Upper lobe of left lung (tissue), 6 donors: Measurements from ENCODE around the gene MADD. TPM values are rescaled to one million over a fixed set of nuclear protein-coding genes. Genes with fewer than 3 reads are reported as not detected.

Source experiments
- ATAC-seq, 2 donors: fragments of 200-7000 bp; cut with Tn5 transposase; one replicate each; pipeline ENCODE4 v1.9.1; 2022; ENCODE audit warnings: mild to moderate bottlenecking in 2 of 2, moderate library complexity in 2 of 2; ENCODE audit not compliant: low FRiP score in 2 of 2
- DNase-seq, 2 donors: peaks; one replicate each; pipeline ENCODE4 v3.0.0-alpha.2; 2019 to 2020
- H3K27ac ChIP-seq, 4 donors: fragments of 200-600 bp; sonication (generic); one replicate each; pipeline ENCODE4 v1.5.1; 2016 to 2019
- H3K27me3 ChIP-seq, 4 donors: fragments of 200-600 bp; sonication (generic); one replicate each; pipeline ENCODE4 v1.5.1; 2017 to 2019
- H3K36me3 ChIP-seq, 4 donors: fragments of 200-600 bp; sonication (generic); one replicate each; pipeline ENCODE4 v1.5.1; 2016 to 2019
- H3K4me1 ChIP-seq, 4 donors: fragments of 200-600 bp; sonication (generic); one replicate each; pipeline ENCODE4 v1.5.1; 2018 to 2019
- H3K4me3 ChIP-seq, 4 donors: fragments of 200-600 bp; sonication (generic); one replicate each; pipeline ENCODE4 v1.5.1; 2017 to 2019; ENCODE audit warnings: mild to moderate bottlenecking in 2 of 4, moderate library complexity in 1 of 4
- H3K9me3 ChIP-seq, 4 donors: fragments of 200-600 bp; sonication (generic); one replicate each; pipeline ENCODE4 v1.5.1; 2018 to 2019
- EP300 ChIP-seq, 4 donors: sonication (generic); formaldehyde crosslinking; IDR thresholded peaks; one replicate each; pipeline ENCODE4 v1.5.1; 2017; ENCODE audit warnings: antibody characterized with exemption in 4 of 4, control low read depth in 2 of 4
- POLR2A ChIP-seq, 4 donors: fragments of 450-650 bp; IDR thresholded peaks; one replicate each; pipeline ENCODE4 v1.5.1; 2016 to 2017; ENCODE audit warnings: antibody characterized with exemption in 4 of 4, mild to moderate bottlenecking in 2 of 4
- POLR2AphosphoS5 ChIP-seq, 2 donors: sonication (generic); formaldehyde crosslinking; IDR thresholded peaks; one replicate each; pipeline ENCODE4 v1.5.1; 2017; ENCODE audit warnings: antibody characterized with exemption in 2 of 2
- WGBS, 2 donors: methylation state at CpG; one replicate each; pipeline ENCODE4 v1.1.5; 2017 to 2018; 5-methylcytosine and 5-hydroxymethylcytosine counted together
- total RNA-seq, 6 donors: library from RNA; depleted of rRNA in 4 of 6; stranded (reverse); fragments of >200 nt in 4 of 6; gene quantifications; one replicate each; pipeline versions ENCODE4 v1.1.0 to v1.2.1, GENCODE V29; 2016 to 2021
- TF ChIP-seq, protein P1 (sequence below), 6 experiments: fragments of 450-650 bp in 4 of 6; fragments of 200-600 bp in 2 of 6; sonication (generic) in 2 of 6; IDR thresholded peaks; one replicate each; pipeline ENCODE4 v1.5.1; 2016 to 2019; ENCODE audit warnings: antibody characterized with exemption in 6 of 6
- donor health status: DM: no; HTN: no; CAD: no; lungs with moderate emphysema.
- donor health status: DM: no; HTN: yes; CAD: no; lungs with severe emphysema.

MADD gene
- total RNA-seq, 6 donors from 2014 or later: 39.6 to 129 (median 47.9) TPM

DNA sequence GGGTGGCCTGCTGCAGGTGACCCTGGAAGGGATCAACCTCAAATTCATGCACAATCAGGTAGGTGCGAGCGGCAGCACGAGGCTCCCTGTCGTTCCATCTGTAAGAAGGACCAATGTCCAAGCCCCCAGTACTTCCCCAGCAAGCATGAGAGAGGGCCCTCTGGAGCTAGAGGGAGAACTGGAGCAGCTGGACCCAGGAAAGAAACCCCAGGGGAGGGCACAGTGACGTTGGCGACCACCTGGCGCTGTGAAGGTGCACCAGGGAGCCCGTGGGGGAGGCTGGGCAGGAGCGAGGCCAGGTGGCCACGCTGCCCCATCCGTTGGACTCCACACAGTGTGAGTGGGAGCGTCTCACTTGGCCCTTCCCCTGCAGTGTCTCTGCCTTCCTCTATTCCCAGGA is 54.6 kb downstream of the MADD start:
- no peak overlapping the region for H3K27ac ChIP-seq
- TF ChIP-seq POLR2A (IDR thresholded peaks at IDR 0.05): no peak
- no peak for TF ChIP-seq EP300 (IDR thresholded peaks at IDR 0.05)
- TF ChIP-seq, protein P1, sequence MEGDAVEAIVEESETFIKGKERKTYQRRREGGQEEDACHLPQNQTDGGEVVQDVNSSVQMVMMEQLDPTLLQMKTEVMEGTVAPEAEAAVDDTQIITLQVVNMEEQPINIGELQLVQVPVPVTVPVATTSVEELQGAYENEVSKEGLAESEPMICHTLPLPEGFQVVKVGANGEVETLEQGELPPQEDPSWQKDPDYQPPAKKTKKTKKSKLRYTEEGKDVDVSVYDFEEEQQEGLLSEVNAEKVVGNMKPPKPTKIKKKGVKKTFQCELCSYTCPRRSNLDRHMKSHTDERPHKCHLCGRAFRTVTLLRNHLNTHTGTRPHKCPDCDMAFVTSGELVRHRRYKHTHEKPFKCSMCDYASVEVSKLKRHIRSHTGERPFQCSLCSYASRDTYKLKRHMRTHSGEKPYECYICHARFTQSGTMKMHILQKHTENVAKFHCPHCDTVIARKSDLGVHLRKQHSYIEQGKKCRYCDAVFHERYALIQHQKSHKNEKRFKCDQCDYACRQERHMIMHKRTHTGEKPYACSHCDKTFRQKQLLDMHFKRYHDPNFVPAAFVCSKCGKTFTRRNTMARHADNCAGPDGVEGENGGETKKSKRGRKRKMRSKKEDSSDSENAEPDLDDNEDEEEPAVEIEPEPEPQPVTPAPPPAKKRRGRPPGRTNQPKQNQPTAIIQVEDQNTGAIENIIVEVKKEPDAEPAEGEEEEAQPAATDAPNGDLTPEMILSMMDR (IDR thresholded peaks at IDR 0.05): no peak
- no peak for TF ChIP-seq POLR2AphosphoS5 (IDR thresholded peaks at IDR 0.05)
- no peaks in the 10 kb centered on the region for H3K9me3 ChIP-seq
- no peaks in the 10 kb centered on the region for H3K27me3 ChIP-seq
- H3K36me3 ChIP-seq: peaks cover 4 to 56% (median 25%) of the 10 kb centered on the region in 4 donors
- H3K4me1 ChIP-seq: peaks cover 0 to 3% (median 0%) of the 10 kb centered on the region in 4 donors
- H3K4me3 ChIP-seq: no peak overlapping the region
- peak in 1 of 2 donors; percentile 13 for DNase-seq
- WGBS, 2 donors: 86 to 97% methylated on average over 6 to 12 of the region's 12 CpGs
- no peak for ATAC-seq

DNA sequence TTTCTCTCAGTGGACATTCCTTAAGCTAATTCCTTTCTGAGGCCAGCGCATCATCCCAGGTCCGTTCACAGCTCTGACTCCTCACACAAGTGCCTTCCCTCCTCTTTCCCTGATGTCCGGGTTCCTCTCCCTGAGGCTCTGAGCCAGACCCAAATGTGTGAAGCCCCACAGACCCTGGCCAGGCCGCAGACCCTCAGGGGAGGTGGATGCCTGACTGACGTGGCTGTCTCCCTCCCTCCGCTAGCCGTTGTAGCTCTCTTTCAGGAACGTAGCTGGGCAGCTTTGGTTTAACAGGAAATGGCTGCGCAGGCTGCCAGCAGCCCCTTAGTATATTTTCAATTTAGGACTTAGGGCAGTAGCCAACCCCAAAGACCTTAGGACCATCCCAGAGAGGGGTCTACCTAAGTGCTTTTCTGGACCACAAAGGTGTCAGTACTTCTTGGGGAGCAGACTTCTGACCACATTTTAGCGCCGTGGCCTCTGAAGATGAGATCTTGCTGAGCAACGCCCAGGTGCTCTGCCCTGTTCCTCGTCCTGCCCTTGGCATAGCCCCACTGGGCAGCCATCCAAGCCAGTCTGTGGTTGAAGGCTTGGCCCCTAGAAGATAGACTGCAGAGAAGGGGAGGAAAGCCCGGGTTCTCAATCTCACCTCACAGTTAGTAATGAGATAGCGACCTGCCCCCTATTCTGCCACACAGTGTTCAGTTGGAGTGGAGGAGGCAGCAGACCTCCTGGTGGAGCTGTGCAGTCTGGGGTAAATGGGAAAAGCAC is 55.5 kb downstream of the MADD start:
- no peak overlapping the region for H3K4me3 ChIP-seq
- H3K36me3 ChIP-seq: peaks cover 6 to 63% (median 24%) of the 10 kb centered on the region in 4 donors
- 71 to 85% methylated on average over 12 to 15 of the region's 15 CpGs for WGBS, 2 donors
- no peak for TF ChIP-seq POLR2AphosphoS5 (IDR thresholded peaks at IDR 0.05)
- TF ChIP-seq, protein P1 (IDR thresholded peaks at IDR 0.05): no peak
- no peak for TF ChIP-seq EP300 (IDR thresholded peaks at IDR 0.05)
- TF ChIP-seq POLR2A (IDR thresholded peaks at IDR 0.05): no peak
- H3K27ac ChIP-seq: no peak overlapping the region
- no peaks in the 10 kb centered on the region for H3K27me3 ChIP-seq
- DNase-seq: peak in 1 of 2 donors; percentile 16
- ATAC-seq: no peak
- no peaks in the 10 kb centered on the region for H3K9me3 ChIP-seq
- H3K4me1 ChIP-seq: peaks cover 0 to 6% (median 3%) of the 10 kb centered on the region in 4 donors

DNA sequence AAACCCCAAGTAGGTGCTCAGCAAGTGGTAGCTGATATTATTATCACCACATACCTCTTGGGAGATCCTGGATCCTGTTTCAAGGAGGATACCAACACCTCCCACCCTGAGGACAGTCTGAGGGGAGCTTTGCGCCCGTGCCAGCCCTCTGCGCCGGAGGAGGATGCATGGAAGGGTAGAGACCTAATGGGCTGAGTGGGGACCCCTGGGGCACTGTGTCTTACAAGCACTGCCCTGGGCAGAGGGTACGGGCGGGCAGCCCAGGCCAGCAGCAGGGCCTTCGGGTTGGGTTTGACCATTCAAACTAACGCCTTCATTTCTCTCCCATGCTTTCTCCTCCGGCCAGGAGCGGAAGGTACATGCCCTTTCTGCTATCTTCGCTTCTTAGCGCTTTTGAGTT is 56.3 kb downstream of the MADD start:
- WGBS, 2 donors: 91 to 99% methylated on average over 12 of the region's 12 CpGs

DNA sequence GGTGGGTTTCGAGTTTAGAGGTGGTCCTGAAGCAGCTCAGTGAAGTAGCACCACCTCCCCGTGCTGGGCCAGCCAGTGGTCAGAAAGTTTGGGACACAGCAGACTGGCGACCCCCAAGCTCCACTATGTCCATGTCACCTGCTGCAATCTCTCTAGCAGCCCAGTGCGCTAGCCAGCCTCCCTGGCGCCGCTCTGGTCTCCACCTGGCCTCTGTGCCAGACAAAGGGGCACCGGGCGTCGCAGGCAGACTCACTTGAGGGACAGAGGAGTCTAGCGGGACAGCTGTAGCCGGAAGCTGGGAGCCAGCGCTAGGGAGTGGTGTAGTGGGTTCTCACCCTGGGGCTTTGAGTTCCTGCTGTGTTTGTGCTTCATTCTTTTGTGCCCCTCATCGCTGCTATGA is 57.1 kb downstream of the MADD start:
- ATAC-seq (no peak), DNase-seq (no peak)
- Histone ChIP-seq H3K4me3 (no peak overlapping the region), H3K27ac (no peak overlapping the region), H3K27me3 (no peaks in the 10 kb centered on the region), H3K4me1 (peaks cover 0 to 6% (median 3%) of the 10 kb centered on the region in 4 donors), H3K9me3 (no peaks in the 10 kb centered on the region), H3K36me3 (peaks cover 4 to 53% (median 20%) of the 10 kb centered on the region in 4 donors)
- TF ChIP-seq EP300 (IDR thresholded peaks at IDR 0.05) (no peak), POLR2AphosphoS5 (IDR thresholded peaks at IDR 0.05) (no peak), POLR2A (IDR thresholded peaks at IDR 0.05) (no peak)
- TF ChIP-seq, protein P1 (IDR thresholded peaks at IDR 0.05): no peak
- WGBS, 2 donors: 90 to 94% methylated on average over 12 to 13 of the region's 13 CpGs

More for the DNA sequence above, 56.3 kb downstream of the MADD start:
- H3K27ac ChIP-seq: no peak overlapping the region
- no peaks in the 10 kb centered on the region for H3K9me3 ChIP-seq
- peaks cover 0 to 6% (median 3%) of the 10 kb centered on the region in 4 donors for H3K4me1 ChIP-seq
- no peaks in the 10 kb centered on the region for H3K27me3 ChIP-seq
- TF ChIP-seq, protein P1 (IDR thresholded peaks at IDR 0.05): no peak
- TF ChIP-seq POLR2AphosphoS5 (IDR thresholded peaks at IDR 0.05): no peak
- TF ChIP-seq POLR2A (IDR thresholded peaks at IDR 0.05): no peak
- no peak for TF ChIP-seq EP300 (IDR thresholded peaks at IDR 0.05)
- H3K36me3 ChIP-seq: peaks cover 10 to 60% (median 22%) of the 10 kb centered on the region in 4 donors
- DNase-seq (peak in 1 of 2 donors; percentile 13), ATAC-seq (no peak)
- no peak overlapping the region for H3K4me3 ChIP-seq
